Measurements from ENCODE around the gene LIPF. TPM values are rescaled to one million over a fixed set of nuclear protein-coding genes. Genes with fewer than 3 reads are reported as not detected.

The LIPF gene
- total RNA-seq, 2 experiments from 2014 or later: not detected

DNA sequence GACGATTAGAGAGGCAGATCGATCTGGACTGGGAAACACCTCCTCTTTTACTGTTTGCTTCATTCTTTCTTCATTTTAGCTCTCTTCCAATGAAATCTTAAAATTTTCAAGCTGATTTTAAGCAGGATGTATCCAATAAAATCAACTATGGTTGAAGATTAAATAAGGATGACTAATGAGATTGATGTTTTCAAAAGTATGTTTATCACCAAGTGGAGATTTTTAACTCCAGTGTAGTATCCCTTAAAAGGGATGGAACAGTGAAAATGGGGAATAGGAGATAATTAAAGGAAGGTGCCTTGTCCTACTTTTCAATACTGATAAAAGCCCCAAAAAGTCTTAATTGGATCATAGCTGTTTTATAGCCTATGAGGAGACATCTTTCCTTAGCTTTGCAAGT lies 11.6 kb upstream of the LIPF start:
- Mint-ChIP-seq H3K4me1 (ENCODE audit: low read depth) (no peaks in the 10 kb centered on the region), H3K27ac (no peak overlapping the region), H3K27me3 (peaks cover 4% of the 10 kb centered on the region), H3K36me3 (ENCODE audit: low read depth) (no peaks in the 10 kb centered on the region), H3K9me3 (no peaks in the 10 kb centered on the region), H3K4me3 (no peak overlapping the region)
- no peaks in the 10 kb centered on the region for H3K4me1 ChIP-seq (ENCODE audit: insufficient read depth, low read length)
- H3K4me3 ChIP-seq (ENCODE audit: low read length): no peak overlapping the region
- TF ChIP-seq, protein P1, sequence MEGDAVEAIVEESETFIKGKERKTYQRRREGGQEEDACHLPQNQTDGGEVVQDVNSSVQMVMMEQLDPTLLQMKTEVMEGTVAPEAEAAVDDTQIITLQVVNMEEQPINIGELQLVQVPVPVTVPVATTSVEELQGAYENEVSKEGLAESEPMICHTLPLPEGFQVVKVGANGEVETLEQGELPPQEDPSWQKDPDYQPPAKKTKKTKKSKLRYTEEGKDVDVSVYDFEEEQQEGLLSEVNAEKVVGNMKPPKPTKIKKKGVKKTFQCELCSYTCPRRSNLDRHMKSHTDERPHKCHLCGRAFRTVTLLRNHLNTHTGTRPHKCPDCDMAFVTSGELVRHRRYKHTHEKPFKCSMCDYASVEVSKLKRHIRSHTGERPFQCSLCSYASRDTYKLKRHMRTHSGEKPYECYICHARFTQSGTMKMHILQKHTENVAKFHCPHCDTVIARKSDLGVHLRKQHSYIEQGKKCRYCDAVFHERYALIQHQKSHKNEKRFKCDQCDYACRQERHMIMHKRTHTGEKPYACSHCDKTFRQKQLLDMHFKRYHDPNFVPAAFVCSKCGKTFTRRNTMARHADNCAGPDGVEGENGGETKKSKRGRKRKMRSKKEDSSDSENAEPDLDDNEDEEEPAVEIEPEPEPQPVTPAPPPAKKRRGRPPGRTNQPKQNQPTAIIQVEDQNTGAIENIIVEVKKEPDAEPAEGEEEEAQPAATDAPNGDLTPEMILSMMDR (IDR thresholded peaks at IDR 0.05): no peak
- H3K27ac ChIP-seq (ENCODE audit: low read depth in 1 of 2, low read length in 2 of 2): no peak overlapping the region
- no peak for DNase-seq
- H3K36me3 ChIP-seq (ENCODE audit: insufficient read depth, low read length): no peaks in the 10 kb centered on the region
- ChIA-PET CTCF (no interaction called here), POLR2A (no interaction called here)
- intact Hi-C loops (cut with DNase I, micrococcal nuclease): no loop called here
- ATAC-seq (ENCODE audit: poor library complexity): no peak
- no peaks in the 10 kb centered on the region for H3K9me3 ChIP-seq (ENCODE audit: control insufficient read depth in 1 of 2, insufficient read depth in 1 of 2, low read length in 2 of 2)
- no peaks in the 10 kb centered on the region for H3K27me3 ChIP-seq (ENCODE audit: control insufficient read depth in 1 of 2, insufficient read depth in 2 of 2, low read length in 2 of 2)

DNA sequence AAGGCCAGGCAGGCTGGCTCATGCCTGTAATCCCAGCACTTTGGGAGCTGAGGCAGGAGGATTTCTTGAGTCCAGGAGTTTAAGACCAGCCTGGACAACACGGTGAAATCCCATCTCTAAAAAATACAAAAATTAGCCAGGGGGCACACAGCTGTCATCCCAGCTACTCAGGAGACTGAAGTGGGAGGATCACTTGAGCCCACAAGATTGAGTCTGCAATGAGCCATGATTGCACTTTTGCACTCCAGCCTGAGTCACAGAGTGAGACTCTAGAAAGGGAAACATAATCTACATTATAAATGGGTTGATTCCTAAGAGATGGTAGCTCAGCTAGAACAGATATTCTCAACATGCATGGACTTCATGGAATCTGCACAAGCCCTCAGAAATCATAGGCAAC lies 6.3 kb upstream of the LIPF start:
- ChIA-PET POLR2A (no interaction called here), CTCF (no interaction called here)
- no peak overlapping the region for H3K27ac Mint-ChIP-seq
- TF ChIP-seq, protein P1 (IDR thresholded peaks at IDR 0.05): no peak
- no peaks in the 10 kb centered on the region for H3K36me3 Mint-ChIP-seq (ENCODE audit: low read depth)
- no peak overlapping the region for H3K4me3 Mint-ChIP-seq
- no peak for DNase-seq
- no peaks in the 10 kb centered on the region for H3K9me3 Mint-ChIP-seq
- H3K4me3 ChIP-seq (ENCODE audit: low read length): no peak overlapping the region
- H3K27me3 ChIP-seq (ENCODE audit: control insufficient read depth in 1 of 2, insufficient read depth in 2 of 2, low read length in 2 of 2): no peaks in the 10 kb centered on the region
- no peaks in the 10 kb centered on the region for H3K27me3 Mint-ChIP-seq
- no peaks in the 10 kb centered on the region for H3K9me3 ChIP-seq (ENCODE audit: control insufficient read depth in 1 of 2, insufficient read depth in 1 of 2, low read length in 2 of 2)
- no peaks in the 10 kb centered on the region for H3K4me1 ChIP-seq (ENCODE audit: insufficient read depth, low read length)
- no peak for ATAC-seq (ENCODE audit: poor library complexity)
- no peaks in the 10 kb centered on the region for H3K36me3 ChIP-seq (ENCODE audit: insufficient read depth, low read length)
- intact Hi-C loops (cut with DNase I, micrococcal nuclease): no loop called here
- no peak overlapping the region for H3K27ac ChIP-seq (ENCODE audit: low read depth in 1 of 2, low read length in 2 of 2)
- H3K4me1 Mint-ChIP-seq (ENCODE audit: low read depth): no peaks in the 10 kb centered on the region

DNA sequence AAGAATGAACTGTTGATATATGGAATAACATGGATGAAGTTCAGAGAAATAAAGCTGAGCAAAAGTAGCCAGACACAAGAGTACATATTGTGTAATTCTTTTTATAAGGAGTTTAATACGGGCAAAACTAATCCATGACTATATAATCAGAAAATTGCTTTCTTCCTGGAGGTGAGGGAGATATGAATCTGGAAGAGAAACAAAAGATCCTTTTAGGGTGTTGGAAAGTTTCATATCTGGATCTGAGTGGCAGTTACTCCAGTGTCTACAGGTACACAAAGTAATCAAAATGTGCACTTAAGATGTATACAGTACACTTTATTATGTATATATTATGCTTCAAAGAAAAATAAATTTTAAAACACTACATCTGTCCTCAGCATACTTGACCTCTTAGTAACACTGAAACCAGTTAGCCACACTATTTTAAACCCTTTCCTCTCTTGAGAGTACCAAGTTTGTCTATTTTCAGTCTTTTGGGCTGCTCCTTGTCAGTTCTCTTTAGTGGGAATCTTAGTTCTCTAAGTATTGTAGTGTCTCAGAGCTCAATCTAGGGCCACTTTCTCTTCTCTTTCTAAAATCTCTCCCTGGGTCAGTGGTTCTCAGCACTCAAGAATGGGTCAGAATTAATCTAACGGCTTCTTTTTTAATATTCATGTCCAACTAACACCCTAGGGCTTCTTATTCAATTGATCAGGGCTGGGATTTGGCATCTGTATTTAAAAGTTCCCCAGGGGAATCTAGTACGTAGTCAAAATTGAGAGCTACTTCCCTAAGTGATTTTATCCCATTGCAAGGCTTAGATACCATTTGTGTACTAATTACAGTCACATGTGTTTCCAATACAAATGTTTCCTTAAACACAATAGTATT lies 4.3 kb upstream of the LIPF start:
- ChIA-PET POLR2A (no interaction called here), CTCF (interaction anchor here (0.6 kb wide), 1 partner anchor 1046 kb away, joined by 4 read pairs; no protein-coding TSS in a partner anchor)
- TF ChIP-seq, protein P1 (IDR thresholded peaks at IDR 0.05): no peak
- ATAC-seq (ENCODE audit: poor library complexity): no peak
- no peaks in the 10 kb centered on the region for H3K9me3 ChIP-seq (ENCODE audit: control insufficient read depth in 1 of 2, insufficient read depth in 1 of 2, low read length in 2 of 2)
- H3K27ac ChIP-seq (ENCODE audit: low read depth in 1 of 2, low read length in 2 of 2): no peak overlapping the region
- H3K27ac Mint-ChIP-seq: no peak overlapping the region
- no peaks in the 10 kb centered on the region for H3K36me3 Mint-ChIP-seq (ENCODE audit: low read depth)
- H3K27me3 Mint-ChIP-seq: no peaks in the 10 kb centered on the region
- no peaks in the 10 kb centered on the region for H3K4me1 ChIP-seq (ENCODE audit: insufficient read depth, low read length)
- H3K36me3 ChIP-seq (ENCODE audit: insufficient read depth, low read length): no peaks in the 10 kb centered on the region
- H3K27me3 ChIP-seq (ENCODE audit: control insufficient read depth in 1 of 2, insufficient read depth in 2 of 2, low read length in 2 of 2): no peaks in the 10 kb centered on the region
- no peak for DNase-seq
- no peaks in the 10 kb centered on the region for H3K9me3 Mint-ChIP-seq
- no peak overlapping the region for H3K4me3 Mint-ChIP-seq
- no peak overlapping the region for H3K4me3 ChIP-seq (ENCODE audit: low read length)
- no peaks in the 10 kb centered on the region for H3K4me1 Mint-ChIP-seq (ENCODE audit: low read depth)
- intact Hi-C loops (cut with DNase I, micrococcal nuclease): no loop called here
